Thoracic aorta (tissue), 2 donors: ENCODE results near the gene CFDP1. TPM values are rescaled to one million over a fixed set of nuclear protein-coding genes. Genes with fewer than 3 reads are reported as not detected.

Experiments used
- ATAC-seq: fragments of 150-250 bp; one replicate; pipeline ENCODE4 v1.8.0; 2017; ENCODE audit warnings: low read depth; ENCODE audit not compliant: insufficient number of reproducible peaks, low FRiP score
- DNase-seq: peaks from one replicate; pipeline ENCODE4 v3.0.0-alpha.2; 2020; ENCODE audit warnings: low spot score
- H3K27ac ChIP-seq, 2 donors: fragments of 200-600 bp; sonication (generic); 1 replicate in 1 of 2; 2 replicates in 1 of 2; pipeline ENCODE4 v1.5.1; 2016; ENCODE audit warnings: mild to moderate bottlenecking in 2 of 2, moderate library complexity in 2 of 2
- H3K27me3 ChIP-seq: fragments of 200-600 bp; sonication (generic); replicated peaks from 2 replicates; pipeline ENCODE4 v1.6.0; 2016; ENCODE audit warnings: mild to moderate bottlenecking; ENCODE audit not compliant: insufficient read depth
- H3K36me3 ChIP-seq: fragments of 200-600 bp; sonication (generic); one replicate; pipeline ENCODE4 v1.5.1; 2016
- H3K4me1 ChIP-seq, 2 donors: fragments of 200-600 bp; sonication (generic); 1 replicate in 1 of 2; 2 replicates in 1 of 2; pipeline versions ENCODE4 v1.5.1 to v1.6.0; 2016; ENCODE audit warnings: low read depth in 2 of 2, mild to moderate bottlenecking in 1 of 2; ENCODE audit not compliant: control insufficient read depth in 1 of 2
- H3K4me3 ChIP-seq: fragments of 200-600 bp; sonication (generic); 2 replicates; pipeline ENCODE4 v1.5.1; 2016; ENCODE audit warnings: mild to moderate bottlenecking
- H3K9me3 ChIP-seq: fragments of 200-600 bp; sonication (generic); 2 replicates; pipeline ENCODE4 v1.5.1; 2016
- CTCF ChIP-seq: fragments of 200-600 bp; sonication (generic); IDR thresholded peaks from one replicate; pipeline ENCODE4 v1.5.1; 2019; ENCODE audit warnings: antibody characterized with exemption
- total RNA-seq, 2 donors: library from RNA; depleted of rRNA; stranded (reverse); fragments of >200 nt; gene quantifications; one replicate each; pipeline versions ENCODE4 v1.1.0 to v1.2.3, GENCODE V29; 2016

The CFDP1 gene
- total RNA-seq, 2 donors from 2014 or later = 31.1 to 84.7 TPM

GRCh38 chr16:75377729-75378386, 55.4 kb downstream of the CFDP1 start:
- ATAC-seq (peak; percentile 39), DNase-seq (no peak)
- H3K4me1 ChIP-seq = peaks cover 16 to 47% of the 10 kb centered on the region in 2 donors
- H3K9me3 ChIP-seq = no peaks in the 10 kb centered on the region
- TF ChIP-seq CTCF = no peak
- H3K27ac ChIP-seq = no peak overlapping the region
- no peak overlapping the region for H3K4me3 ChIP-seq
- no peaks in the 10 kb centered on the region for H3K27me3 ChIP-seq
- H3K36me3 ChIP-seq = no peaks in the 10 kb centered on the region

GRCh38 chr16:75376475-75377161, 56.7 kb downstream of the CFDP1 start:
- DNase-seq (no peak), ATAC-seq (no peak)
- H3K36me3 ChIP-seq = no peaks in the 10 kb centered on the region
- no peaks in the 10 kb centered on the region for H3K9me3 ChIP-seq
- no peak overlapping the region for H3K4me3 ChIP-seq
- H3K4me1 ChIP-seq = peaks cover 24 to 47% of the 10 kb centered on the region in 2 donors
- H3K27ac ChIP-seq = no peak overlapping the region
- no peaks in the 10 kb centered on the region for H3K27me3 ChIP-seq
- TF ChIP-seq CTCF = no peak

- H3K27me3 ChIP-seq = no peaks in the 10 kb centered on the region
- H3K36me3 ChIP-seq = no peaks in the 10 kb centered on the region
- H3K27ac ChIP-seq = no peak overlapping the region
- no peak overlapping the region for H3K4me3 ChIP-seq
- peaks cover 16 to 42% of the 10 kb centered on the region in 2 donors for H3K4me1 ChIP-seq
- no peaks in the 10 kb centered on the region for H3K9me3 ChIP-seq
- no peak for DNase-seq
- no peak for ATAC-seq
- TF ChIP-seq CTCF = no peak
Measured at GRCh38 chr16:75374388-75374787, 58.9 kb downstream of the CFDP1 start.

GRCh38 chr16:75372236-75372856, 61.0 kb downstream of the CFDP1 start:
- no peak for TF ChIP-seq CTCF
- ATAC-seq (no peak), DNase-seq (no peak)
- H3K4me3 ChIP-seq = peak overlapping the region; percentile 11
- no peaks in the 10 kb centered on the region for H3K36me3 ChIP-seq
- peak overlapping the region in 1 of 2 donors; percentile 55 for H3K27ac ChIP-seq
- H3K27me3 ChIP-seq = no peaks in the 10 kb centered on the region
- no peaks in the 10 kb centered on the region for H3K9me3 ChIP-seq
- H3K4me1 ChIP-seq = peaks cover 16 to 33% of the 10 kb centered on the region in 2 donors

GRCh38 chr16:75371171-75371570, 62.1 kb downstream of the CFDP1 start:
- TF ChIP-seq CTCF = no peak
- DNase-seq (no peak), ATAC-seq (no peak)
- Histone ChIP-seq H3K27ac (no peak overlapping the region), H3K36me3 (no peaks in the 10 kb centered on the region), H3K4me3 (no peak overlapping the region), H3K4me1 (peaks cover 16 to 30% of the 10 kb centered on the region in 2 donors), H3K27me3 (no peaks in the 10 kb centered on the region), H3K9me3 (no peaks in the 10 kb centered on the region)
